Midbrain (tissue), 1 donor: ENCODE results near the gene ARID3A.
"Not testable (repeated sequence)": the region's sequence is repeated elsewhere in the genome, so short reads cannot be mapped to it uniquely, and the experiment has no call there.

ENCODE experiments used
- DNase-seq: peaks from one replicate; lab custom pipeline; 2025; lab: John Stamatoyannopoulos, UW

Gene ARID3A

GRCh38 chr19:925526-926322, at the start of gene ARID3A:
ARID3A (plus strand) TSS chr19:926035; CDS start chr19:929529, 3,494 bp downstream.
- peak; percentile 77 for DNase-seq

GRCh38 chr19:876089-876488, 49.7 kb upstream of the ARID3A start:
- no peak for DNase-seq

- no peak for DNase-seq
Measured at GRCh38 chr19:876780-877314, 49.0 kb upstream of the ARID3A start.

- DNase-seq = not testable (repeated sequence)
Measured at GRCh38 chr19:877992-878660, 47.7 kb upstream of the ARID3A start.

- not testable (repeated sequence) for DNase-seq
Measured at GRCh38 chr19:878751-879561, 46.9 kb upstream of the ARID3A start.

- DNase-seq = no peak
Measured at GRCh38 chr19:879711-880438, 46.0 kb upstream of the ARID3A start.

GRCh38 chr19:881385-882071, 44.3 kb upstream of the ARID3A start:
- DNase-seq = no peak

GRCh38 chr19:882871-883497, 42.9 kb upstream of the ARID3A start:
- no peak for DNase-seq

- no peak for DNase-seq
Measured at GRCh38 chr19:883661-884211, 42.1 kb upstream of the ARID3A start.

GRCh38 chr19:884420-885211, 41.2 kb upstream of the ARID3A start:
- no peak for DNase-seq

GRCh38 chr19:885536-886224, 40.2 kb upstream of the ARID3A start:
- no peak for DNase-seq

- no peak for DNase-seq
Measured at GRCh38 chr19:887072-887471, 38.8 kb upstream of the ARID3A start.

- no peak for DNase-seq
Measured at GRCh38 chr19:887599-887998, 38.2 kb upstream of the ARID3A start.

GRCh38 chr19:888581-889385, 37.1 kb upstream of the ARID3A start:
- DNase-seq = no peak

- no peak for DNase-seq
Measured at GRCh38 chr19:889662-890295, 36.1 kb upstream of the ARID3A start.

- DNase-seq = no peak
Measured at GRCh38 chr19:890831-891230, 35.0 kb upstream of the ARID3A start.

GRCh38 chr19:891421-892200, 34.2 kb upstream of the ARID3A start:
- DNase-seq = not testable (repeated sequence)
